T-helper 1 cell treated with Interleukin-12 subunit alpha and Interleukin-12 subunit beta and Interleukin-4 antibody, amounts not matched to agents 30 ng/mL and 1 ng/mL, for 36 hours (primary cell): Measurements from ENCODE around the gene GPD1. TPM values are rescaled to one million over a fixed set of nuclear protein-coding genes. Genes with fewer than 3 reads are reported as not detected.

Experiments
- intact Hi-C: fragments of 100-400 bp; cut with micrococcal nuclease; formaldehyde crosslinking; loops from one replicate; pipeline ENCODE4 v1.15.1; 2024
- total RNA-seq: library from RNA; stranded (reverse); gene quantifications from 2 replicates; pipeline ENCODE4 v1.2.3, GENCODE V29; 2022

The GPD1 gene
- total RNA-seq, 1 donor from 2014 or later = 0.54 TPM

DNA sequence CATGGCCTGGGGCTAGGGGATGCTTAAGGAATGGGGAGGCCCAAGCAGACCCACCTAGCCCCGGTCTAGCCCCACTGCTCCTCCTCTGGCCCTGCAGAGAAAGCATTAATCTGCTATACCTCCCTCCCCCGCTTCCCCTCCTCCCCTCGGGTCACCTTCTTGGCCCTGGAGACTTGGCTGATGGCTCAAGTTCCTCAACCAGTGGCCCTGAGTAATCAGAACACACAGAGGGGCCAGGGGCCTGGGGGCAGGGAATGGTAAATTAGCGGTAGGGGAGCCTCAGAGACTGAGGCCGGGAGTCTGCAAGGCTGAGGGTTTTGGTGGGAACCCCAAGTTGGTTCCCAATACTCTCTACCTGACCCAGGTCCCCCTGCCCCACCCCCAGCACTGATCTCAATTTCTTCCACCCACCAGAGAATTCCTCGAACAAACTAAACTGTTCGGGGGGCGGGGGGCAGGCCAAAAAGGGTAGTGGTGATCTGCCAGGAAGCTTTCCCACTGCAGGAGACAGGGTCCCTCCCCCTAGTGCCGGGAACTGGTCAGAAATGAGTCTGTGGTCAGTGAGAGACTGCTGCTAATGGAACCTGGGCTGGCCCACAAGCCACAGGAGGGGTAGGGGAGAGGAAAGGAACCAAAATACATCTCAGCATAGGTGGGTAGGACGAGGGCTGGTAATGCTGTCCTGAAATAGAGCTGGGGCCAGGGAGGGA, 31.5 kb upstream of the GPD1 start:
- intact Hi-C loops = no loop called here

DNA sequence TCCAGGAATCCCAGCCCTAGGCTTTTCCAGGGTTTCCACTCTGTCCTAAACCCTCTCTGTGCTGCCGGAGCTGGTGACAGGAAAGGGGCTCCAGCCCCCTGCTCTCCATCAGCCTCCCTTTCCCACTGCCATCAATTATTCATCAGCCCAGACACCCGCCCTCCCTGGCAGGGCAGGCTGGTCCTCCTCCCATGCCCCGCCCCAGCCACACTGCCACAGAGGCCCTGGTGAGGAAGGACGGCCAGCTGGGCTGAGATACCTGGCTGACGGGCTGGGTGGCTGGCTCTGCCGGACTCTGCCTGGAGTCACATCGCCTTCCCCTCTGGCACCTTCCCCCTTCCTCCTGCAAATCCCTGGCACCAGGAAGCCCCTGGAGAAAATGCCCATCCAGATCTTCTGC, 30.6 kb upstream of the GPD1 start:
- intact Hi-C loops = no loop called here

DNA sequence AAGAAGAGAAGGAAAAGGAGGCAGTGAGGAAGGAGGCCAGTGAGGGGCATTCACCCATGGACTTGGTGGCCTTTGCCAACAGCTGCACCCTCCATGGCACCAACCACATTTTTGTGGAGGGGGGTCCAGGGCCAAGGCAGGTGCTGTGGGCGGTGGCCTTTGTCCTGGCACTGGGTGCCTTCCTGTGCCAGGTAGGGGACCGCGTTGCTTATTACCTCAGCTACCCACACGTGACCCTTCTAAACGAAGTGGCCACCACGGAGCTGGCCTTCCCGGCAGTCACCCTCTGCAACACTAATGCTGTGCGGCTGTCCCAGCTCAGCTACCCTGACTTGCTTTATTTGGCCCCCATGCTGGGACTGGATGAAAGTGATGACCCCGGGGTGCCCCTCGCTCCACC, 30.1 kb upstream of the GPD1 start:
- intact Hi-C loops = no loop called here

- intact Hi-C loops = loop anchor here (1.0 kb wide), 4 partner anchors 10 to 239 kb away; partner anchors contain the start of gene SMARCD1
These were observed 28.6 kb upstream of the GPD1 start for GRCh38 chr12:50074936-50075807.

GRCh38 chr12:50075808-50076170, 28.0 kb upstream of the GPD1 start:
- intact Hi-C loops = loop anchor here (1.0 kb wide), 4 partner anchors 10 to 239 kb away; partner anchors contain the start of gene SMARCD1

GRCh38 chr12:50077099-50077498, 26.7 kb upstream of the GPD1 start:
- intact Hi-C loops = no loop called here

DNA sequence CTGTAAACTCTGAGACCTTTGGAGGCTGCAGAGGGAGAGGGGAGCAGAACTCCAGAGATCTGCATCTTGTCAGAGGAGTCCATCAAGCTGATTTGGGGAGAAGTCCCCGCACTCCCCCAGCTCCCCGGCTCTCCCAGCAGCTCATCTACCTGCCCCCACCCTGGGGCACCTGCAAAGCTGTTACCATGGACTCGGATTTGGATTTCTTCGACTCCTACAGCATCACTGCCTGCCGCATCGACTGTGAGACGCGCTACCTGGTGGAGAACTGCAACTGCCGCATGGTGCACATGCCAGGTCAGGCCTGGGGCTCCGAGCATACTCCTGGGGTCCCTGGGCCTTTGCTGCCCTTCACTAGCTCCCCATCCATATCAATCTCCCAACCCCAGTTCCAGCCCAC, 25.5 kb upstream of the GPD1 start:
- intact Hi-C loops = no loop called here

DNA sequence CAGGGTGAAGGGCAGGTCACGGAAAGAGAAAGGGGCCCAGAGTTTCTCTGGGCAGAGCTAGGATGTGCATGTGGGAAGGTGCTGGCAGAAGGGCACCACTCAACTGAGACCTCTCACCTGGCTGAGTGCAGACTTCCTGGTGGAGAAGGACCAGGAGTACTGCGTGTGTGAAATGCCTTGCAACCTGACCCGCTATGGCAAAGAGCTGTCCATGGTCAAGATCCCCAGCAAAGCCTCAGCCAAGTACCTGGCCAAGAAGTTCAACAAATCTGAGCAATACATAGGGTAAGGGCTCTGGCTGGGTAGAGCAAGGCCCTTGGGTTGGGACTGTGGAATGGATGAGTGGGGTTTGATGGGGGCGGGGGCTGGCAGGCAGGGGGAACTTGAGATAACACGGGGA, 24.0 kb upstream of the GPD1 start:
- intact Hi-C loops = no loop called here

DNA sequence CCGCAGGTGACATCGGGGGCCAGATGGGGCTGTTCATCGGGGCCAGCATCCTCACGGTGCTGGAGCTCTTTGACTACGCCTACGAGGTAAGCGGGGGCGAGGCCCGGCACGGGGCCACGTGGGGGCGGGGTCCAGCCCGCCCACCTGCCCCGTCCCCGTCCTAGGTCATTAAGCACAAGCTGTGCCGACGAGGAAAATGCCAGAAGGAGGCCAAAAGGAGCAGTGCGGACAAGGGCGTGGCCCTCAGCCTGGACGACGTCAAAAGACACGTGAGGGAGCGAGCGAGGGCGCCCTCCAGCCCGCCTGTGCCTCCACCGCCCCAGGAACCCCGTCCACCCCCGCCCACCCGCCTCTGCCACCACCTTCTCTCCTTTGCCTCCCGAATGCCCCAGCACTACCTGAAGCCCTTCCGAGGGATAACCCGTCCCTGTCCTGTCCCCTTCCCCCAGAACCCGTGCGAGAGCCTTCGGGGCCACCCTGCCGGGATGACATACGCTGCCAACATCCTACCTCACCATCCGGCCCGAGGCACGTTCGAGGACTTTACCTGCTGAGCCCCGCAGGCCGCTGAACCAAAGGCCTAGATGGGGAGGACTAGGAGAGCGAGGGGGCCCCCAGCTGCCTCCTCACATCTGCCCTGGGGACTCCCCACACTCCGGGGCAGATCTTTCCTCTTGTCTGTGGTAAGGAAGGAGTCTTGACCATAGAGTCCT, 22.6 kb upstream of the GPD1 start:
- intact Hi-C loops = no loop called here

DNA sequence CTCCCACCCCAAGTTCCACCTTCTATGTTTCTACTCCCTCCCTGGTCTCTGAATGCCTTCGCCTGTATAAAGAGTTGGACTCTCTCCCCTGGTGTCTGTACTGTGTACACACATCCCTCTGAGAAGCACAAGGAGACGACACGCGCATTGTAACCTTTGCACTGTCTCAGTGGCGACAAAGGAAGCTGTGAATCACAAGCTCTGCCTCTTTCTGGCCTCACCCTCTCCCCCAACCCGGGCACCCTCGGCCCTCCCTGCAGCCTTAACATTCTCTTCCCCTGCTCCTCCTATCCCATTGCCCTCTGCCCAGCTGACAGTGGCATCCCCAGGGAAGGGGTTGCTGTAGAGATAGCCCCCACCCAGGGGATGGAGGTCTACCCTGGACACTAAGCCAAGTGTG, 21.2 kb upstream of the GPD1 start:
- intact Hi-C loops = no loop called here

GRCh38 chr12:50083301-50083700, 20.5 kb upstream of the GPD1 start:
- intact Hi-C loops = no loop called here

DNA sequence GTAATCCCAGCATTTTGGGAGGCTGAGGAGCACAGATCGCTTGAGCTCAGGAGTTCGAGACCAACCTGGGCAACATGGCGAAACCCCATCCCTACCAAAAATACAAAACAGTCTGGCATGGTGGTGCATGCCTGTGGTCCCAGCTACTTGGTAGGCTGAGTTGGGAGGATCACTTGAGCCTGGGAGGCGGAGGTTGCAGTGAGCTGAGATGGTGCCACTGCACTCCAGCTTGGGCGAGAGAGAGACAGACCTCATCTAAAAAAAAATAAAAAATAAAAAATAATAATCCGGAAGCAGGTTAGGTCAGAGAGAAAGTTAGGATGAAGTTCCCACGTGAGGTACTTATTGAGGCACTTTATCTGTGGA, 19.4 kb upstream of the GPD1 start:
- intact Hi-C loops = loop anchor here (2.0 kb wide), 2 partner anchors 28 to 316 kb away; partner anchors contain the start of genes ASIC1 and LARP4

DNA sequence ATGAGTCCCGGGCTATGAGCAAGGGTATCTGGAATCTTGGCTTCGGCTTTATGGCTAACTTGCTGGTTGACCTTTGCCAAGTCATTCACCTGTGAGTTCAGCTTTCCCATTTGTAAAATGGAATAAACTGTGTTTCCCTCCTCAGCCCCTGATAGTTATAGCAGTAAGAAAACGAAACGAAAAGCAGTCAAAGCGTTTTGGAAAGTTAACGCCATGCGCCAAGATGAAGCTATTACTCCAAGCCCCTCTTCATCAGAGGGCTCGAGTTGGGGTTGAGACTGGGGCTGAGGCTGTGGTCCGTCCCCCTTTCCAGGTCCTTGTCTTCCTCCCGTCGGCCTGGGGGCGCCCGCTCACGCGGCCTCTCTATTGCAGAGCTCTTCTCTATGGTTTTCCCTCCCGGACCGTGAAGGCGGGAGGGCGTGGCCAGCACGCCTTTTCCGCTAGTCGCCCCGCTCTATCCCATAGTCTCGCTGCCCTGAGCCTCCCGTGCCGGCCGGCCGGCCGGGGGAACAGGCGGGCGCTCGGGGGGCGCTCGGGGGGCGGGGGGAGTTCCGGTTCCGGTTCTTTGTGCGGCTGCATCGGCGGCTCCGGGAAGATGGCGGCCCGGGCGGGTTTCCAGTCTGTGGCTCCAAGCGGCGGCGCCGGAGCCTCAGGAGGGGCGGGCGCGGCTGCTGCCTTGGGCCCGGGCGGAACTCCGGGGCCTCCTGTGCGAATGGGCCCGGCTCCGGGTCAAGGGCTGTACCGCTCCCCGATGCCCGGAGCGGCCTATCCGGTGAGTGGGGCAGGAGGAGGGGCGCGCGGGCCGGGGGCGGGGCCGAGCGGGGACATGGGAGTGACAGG, 18.8 kb upstream of the GPD1 start, which contains the start of gene SMARCD1:
TSS of gene SMARCD1 (plus strand) at position 568 of the 840 bp plus-strand sequence. CDS start at position 596, 28 bp downstream.
- intact Hi-C loops = loop anchor here (1.0 to 2.0 kb wide), 8 partner anchors 10 to 432 kb away; partner anchors contain the start of genes ASIC1, CERS5, COX14 and LARP4

- intact Hi-C loops = loop anchor here (1.0 to 2.0 kb wide), 8 partner anchors 10 to 432 kb away; partner anchors contain the start of genes ASIC1, CERS5, COX14 and LARP4
These were observed 18.2 kb upstream of the GPD1 start for GRCh38 chr12:50085615-50086072.

GRCh38 chr12:50086148-50086547, 17.7 kb upstream of the GPD1 start:
- intact Hi-C loops = no loop called here

GRCh38 chr12:50087151-50087550, 16.7 kb upstream of the GPD1 start:
- intact Hi-C loops = no loop called here

DNA sequence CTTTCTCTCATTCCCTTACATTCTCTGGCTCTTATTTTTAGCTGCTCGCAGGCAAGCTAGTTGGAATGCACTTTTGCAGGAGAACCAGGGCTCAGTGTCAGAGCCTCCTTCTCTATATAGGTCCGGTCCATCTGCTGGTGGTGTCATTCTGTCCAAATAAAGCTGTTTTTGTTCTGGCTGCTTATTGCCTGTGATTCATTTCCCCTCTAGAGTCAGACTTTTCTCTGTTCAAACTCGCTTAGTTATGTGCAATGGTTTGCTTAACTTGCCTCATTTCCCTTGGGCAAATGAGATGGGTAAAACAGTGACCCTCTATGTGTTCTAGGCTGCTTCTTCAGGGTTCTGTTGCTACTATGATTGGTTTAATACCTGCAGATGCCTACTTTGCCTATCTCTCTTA, 15.8 kb upstream of the GPD1 start:
- intact Hi-C loops = loop anchor here (1.0 to 2.0 kb wide), 3 partner anchors 45 to 195 kb away; partner anchors contain the start of gene LIMA1

DNA sequence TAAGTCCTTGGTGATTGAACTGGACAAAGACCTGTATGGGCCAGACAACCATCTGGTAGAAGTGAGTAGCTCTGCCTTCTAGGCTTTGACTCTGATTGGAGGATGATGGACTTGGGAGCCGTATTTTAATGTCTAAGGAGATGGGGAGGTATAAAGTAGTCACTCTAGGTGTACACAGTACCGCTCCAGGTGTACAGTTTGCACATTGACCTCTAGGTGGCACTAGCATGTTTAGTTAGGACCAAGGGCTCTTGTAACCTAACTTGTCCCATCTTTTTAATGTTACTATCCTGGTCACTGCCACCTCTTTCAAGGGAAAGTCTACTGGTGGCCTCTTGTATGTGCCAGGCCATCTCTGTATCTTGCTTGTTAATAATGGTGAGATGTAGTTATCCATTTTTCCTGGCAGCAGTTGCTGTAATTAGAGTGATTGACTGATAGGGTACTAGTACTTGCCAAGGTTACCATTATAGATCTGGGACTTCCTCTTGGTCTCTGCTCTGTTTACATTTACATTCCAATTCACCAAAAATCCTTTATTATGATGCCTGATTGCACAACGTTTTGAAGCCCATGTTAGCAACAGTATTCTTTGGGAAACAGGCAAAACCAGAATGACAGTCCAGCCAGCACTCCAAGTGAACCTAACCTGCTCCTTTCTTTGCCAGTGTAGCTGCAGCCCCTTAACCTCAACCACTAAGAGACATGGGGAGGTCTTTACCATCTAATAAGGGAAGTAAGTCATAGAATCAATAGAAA, 15.1 kb upstream of the GPD1 start:
- intact Hi-C loops = loop anchor here (1.0 to 2.0 kb wide), 3 partner anchors 44 to 195 kb away; partner anchors contain the start of gene LIMA1

GRCh38 chr12:50089730-50090129, 14.1 kb upstream of the GPD1 start:
- intact Hi-C loops = loop anchor here (2.0 kb wide), 1 partner anchor 43 kb away; no protein-coding TSS in a partner anchor
